Mesendoderm (in vitro differentiated cells): ENCODE data around the gene SYK.
A peak's percentile ranks its signal among the peaks of the same experiment; 100 is the strongest.

ENCODE experiments used
- DNase-seq: peaks from one replicate; pipeline ENCODE4 v3.0.0; 2013
- H2AK5ac ChIP-seq: 2 replicates; pipeline ENCODE4 v1.6.1; 2013; ENCODE audit warnings: low read length, inconsistent platforms
- H2BK120ac ChIP-seq: 2 replicates; pipeline ENCODE4 v1.6.1; 2013; ENCODE audit warnings: low read depth, mild to moderate bottlenecking, low read length, moderate library complexity, mixed read lengths
- H2BK15ac ChIP-seq: replicated peaks from 2 replicates; pipeline ENCODE4 v1.6.1; 2013; ENCODE audit warnings: low read depth, mild to moderate bottlenecking, moderate library complexity
- H2BK5ac ChIP-seq: 2 replicates; pipeline ENCODE4 v1.6.1; 2013; ENCODE audit warnings: low read length, inconsistent platforms
- H3K18ac ChIP-seq: 2 replicates; pipeline ENCODE4 v1.6.1; 2013; ENCODE audit warnings: mild to moderate bottlenecking, low read length, mixed read lengths
- H3K23ac ChIP-seq: one replicate; pipeline ENCODE4 v1.6.1; 2013; ENCODE audit warnings: low read length
- H3K27ac ChIP-seq: 2 replicates; pipeline ENCODE4 v1.5.1; 2013; ENCODE audit warnings: low read depth, mild to moderate bottlenecking, inconsistent platforms, low read length, moderate library complexity
- H3K27me3 ChIP-seq: 2 replicates; pipeline ENCODE4 v1.6.1; 2013; ENCODE audit warnings: low read length, control low read depth, mild to moderate bottlenecking, inconsistent platforms; ENCODE audit not compliant: insufficient read depth, poor library complexity
- H3K36me3 ChIP-seq: 2 replicates; pipeline ENCODE4 v1.6.1; 2013; ENCODE audit warnings: low read length, inconsistent platforms; ENCODE audit not compliant: control insufficient read depth, insufficient read depth
- H3K4ac ChIP-seq: one replicate; pipeline ENCODE4 v1.6.1; 2013; ENCODE audit warnings: low read depth, mild to moderate bottlenecking, low read length, moderate library complexity
- H3K4me1 ChIP-seq: 2 replicates; pipeline ENCODE4 v1.6.1; 2013; ENCODE audit warnings: low read depth, low read length, inconsistent platforms; ENCODE audit not compliant: control insufficient read depth
- H3K4me2 ChIP-seq: 2 replicates; pipeline ENCODE4 v1.6.1; 2013; ENCODE audit warnings: low read length
- H3K4me3 ChIP-seq: 2 replicates; pipeline ENCODE4 v1.5.1; 2013; ENCODE audit warnings: mild to moderate bottlenecking, low read length
- H3K56ac ChIP-seq: one replicate; pipeline ENCODE4 v1.6.1; 2013; ENCODE audit warnings: low read length
- H3K79me1 ChIP-seq: 2 replicates; pipeline ENCODE4 v1.6.1; 2013; ENCODE audit warnings: low read length, inconsistent platforms
- H3K79me2 ChIP-seq: 2 replicates; pipeline ENCODE4 v1.6.1; 2013; ENCODE audit warnings: mild to moderate bottlenecking, low read length; ENCODE audit not compliant: control insufficient read depth, insufficient read depth
- H3K9ac ChIP-seq: 2 replicates; pipeline ENCODE4 v1.6.1; 2013; ENCODE audit warnings: low read length, inconsistent platforms
- H4K5ac ChIP-seq: one replicate; pipeline ENCODE4 v1.6.1; 2013; ENCODE audit warnings: low read length
- H4K8ac ChIP-seq: one replicate; pipeline ENCODE4 v1.6.1; 2013; ENCODE audit warnings: low read depth, mild to moderate bottlenecking, control low read depth, low read length, moderate library complexity
- WGBS: extraction: QIAGEN DNeasy Blood & Tissue Kit; methylation state at CpG from one replicate; pipeline ENCODE4 v1.1.7; 2013; ENCODE audit warnings: low lambda C conversion rate, missing lambda C conversion rate; ENCODE audit not compliant: insufficient coverage; ENCODE audit errors: extremely low coverage; 5-methylcytosine and 5-hydroxymethylcytosine counted together

The SYK gene

DNA sequence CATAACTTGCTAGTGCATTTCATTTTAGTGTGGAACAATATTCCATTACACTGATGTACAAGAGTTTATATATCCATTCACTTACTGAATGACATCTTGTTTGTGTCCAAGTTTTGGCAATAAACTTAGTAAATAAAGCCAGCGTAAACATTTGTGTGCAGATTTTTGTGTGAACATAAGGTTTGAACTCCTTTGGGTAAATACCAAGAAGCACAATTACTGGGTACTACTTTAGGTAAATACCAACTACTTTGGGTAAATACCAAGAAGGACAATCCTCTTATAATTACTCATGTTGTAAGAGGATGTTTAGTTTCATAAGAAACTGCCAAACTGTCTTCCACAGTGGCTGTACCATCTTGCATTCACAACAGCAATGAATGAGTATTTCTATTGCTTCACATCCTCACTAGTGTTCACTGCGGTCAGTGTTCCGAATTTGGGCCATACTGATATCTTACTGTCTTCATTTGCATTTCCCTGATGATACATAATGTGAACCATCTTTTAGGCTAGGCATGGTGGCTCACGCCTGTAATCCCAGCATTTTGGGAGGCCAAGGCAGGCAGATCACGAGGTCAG, 2.3 kb upstream of the SYK start:
- Histone ChIP-seq H2AK5ac (no peak overlapping the region), H3K9ac (no peak overlapping the region), H2BK120ac (no peak overlapping the region), H3K36me3 (no peaks in the 10 kb centered on the region), H3K23ac (no peak overlapping the region), H3K4me3 (no peak overlapping the region), H4K5ac (no peak overlapping the region), H3K79me1 (no peaks in the 10 kb centered on the region), H3K56ac (no peak overlapping the region), H3K4ac (no peak overlapping the region), H4K8ac (no peak overlapping the region), H2BK5ac (no peak overlapping the region), H3K4me2 (no peak overlapping the region), H2BK15ac (no peak overlapping the region), H3K18ac (no peak overlapping the region), H3K79me2 (no peaks in the 10 kb centered on the region), H3K27me3 (peaks cover 3% of the 10 kb centered on the region), H3K4me1 (no peaks in the 10 kb centered on the region), H3K27ac (no peak overlapping the region)
- DNase-seq: no peak
- WGBS: no CpG with 5 or more reads among the region's 5 CpGs

GRCh38 chr9:90801973-90802322, 329 bp downstream of the SYK start:
- Histone ChIP-seq H3K4me2 (peak overlapping the region; percentile 72), H3K27me3 (peaks cover 3% of the 10 kb centered on the region), H3K4ac (peak overlapping the region; percentile 1), H4K5ac (no peak overlapping the region), H3K23ac (no peak overlapping the region), H2BK120ac (no peak overlapping the region), H2BK5ac (no peak overlapping the region), H3K4me3 (peak overlapping the region; percentile 47), H3K4me1 (no peaks in the 10 kb centered on the region), H3K9ac (peak overlapping the region; percentile 58), H2BK15ac (no peak overlapping the region), H3K27ac (no peak overlapping the region), H3K36me3 (no peaks in the 10 kb centered on the region), H3K79me1 (no peaks in the 10 kb centered on the region), H3K79me2 (no peaks in the 10 kb centered on the region), H4K8ac (no peak overlapping the region), H3K18ac (no peak overlapping the region), H2AK5ac (no peak overlapping the region), H3K56ac (peak overlapping the region; percentile 78)
- DNase-seq: no peak
- WGBS: no CpG with 5 or more reads among the region's 29 CpGs

DNA sequence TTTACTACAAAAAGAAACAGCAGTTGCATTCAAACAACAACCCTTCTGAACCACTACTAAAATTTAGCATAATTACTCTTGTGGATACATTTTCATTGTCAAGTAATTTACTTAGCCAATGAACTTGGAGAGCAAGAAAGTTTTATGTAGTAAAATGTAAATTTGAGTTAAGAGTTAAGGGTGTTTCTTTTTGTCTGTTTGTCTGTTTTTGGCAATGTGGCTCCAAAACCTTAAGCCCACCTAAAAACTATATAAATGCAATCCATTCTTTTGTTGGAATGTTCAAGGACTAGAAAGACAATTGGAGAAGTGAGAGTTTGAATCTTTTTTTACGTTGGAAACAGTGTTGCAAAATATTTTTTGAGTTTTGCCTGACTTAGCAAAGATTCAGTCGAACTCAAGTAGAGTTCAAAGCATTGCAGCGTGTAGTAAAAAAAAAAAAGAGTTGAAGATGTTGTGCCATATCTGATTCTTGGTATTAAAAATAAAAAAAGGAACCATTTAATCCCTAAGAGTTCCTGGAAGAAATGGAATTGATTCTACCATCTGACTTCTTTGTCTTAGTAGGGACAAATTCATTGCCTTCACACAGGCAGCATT, 867 bp downstream of the SYK start:
- no peak for DNase-seq
- WGBS: no CpG with 5 or more reads among the region's 3 CpGs
- no peak overlapping the region for H3K4me3 ChIP-seq

GRCh38 chr9:90803860-90804593, 2.4 kb downstream of the SYK start:
- H3K79me2 ChIP-seq: no peaks in the 10 kb centered on the region
- H3K9ac ChIP-seq: no peak overlapping the region
- H3K4ac ChIP-seq: no peak overlapping the region
- H2BK15ac ChIP-seq: no peak overlapping the region
- H3K4me1 ChIP-seq: no peaks in the 10 kb centered on the region
- no peak overlapping the region for H3K4me2 ChIP-seq
- H3K36me3 ChIP-seq: no peaks in the 10 kb centered on the region
- H3K4me3 ChIP-seq: no peak overlapping the region
- no peak overlapping the region for H3K18ac ChIP-seq
- H4K8ac ChIP-seq: no peak overlapping the region
- H2AK5ac ChIP-seq: no peak overlapping the region
- H3K56ac ChIP-seq: no peak overlapping the region
- no peak overlapping the region for H4K5ac ChIP-seq
- H2BK5ac ChIP-seq: no peak overlapping the region
- H3K79me1 ChIP-seq: no peaks in the 10 kb centered on the region
- WGBS: no CpG with 5 or more reads among the region's 3 CpGs
- H3K27ac ChIP-seq: no peak overlapping the region
- DNase-seq: no peak
- H2BK120ac ChIP-seq: no peak overlapping the region
- H3K27me3 ChIP-seq: peaks cover 3% of the 10 kb centered on the region
- no peak overlapping the region for H3K23ac ChIP-seq

More for the DNA sequence above, 867 bp downstream of the SYK start:
- Histone ChIP-seq H4K8ac (no peak overlapping the region), H2BK15ac (no peak overlapping the region), H3K9ac (no peak overlapping the region), H3K27me3 (peaks cover 3% of the 10 kb centered on the region), H3K79me2 (no peaks in the 10 kb centered on the region), H2BK120ac (no peak overlapping the region), H3K18ac (no peak overlapping the region), H2AK5ac (no peak overlapping the region), H3K27ac (no peak overlapping the region), H3K4me1 (no peaks in the 10 kb centered on the region), H3K36me3 (no peaks in the 10 kb centered on the region), H3K4ac (no peak overlapping the region), H3K79me1 (no peaks in the 10 kb centered on the region), H3K56ac (no peak overlapping the region), H4K5ac (no peak overlapping the region), H3K23ac (no peak overlapping the region), H2BK5ac (no peak overlapping the region), H3K4me2 (no peak overlapping the region)

DNA sequence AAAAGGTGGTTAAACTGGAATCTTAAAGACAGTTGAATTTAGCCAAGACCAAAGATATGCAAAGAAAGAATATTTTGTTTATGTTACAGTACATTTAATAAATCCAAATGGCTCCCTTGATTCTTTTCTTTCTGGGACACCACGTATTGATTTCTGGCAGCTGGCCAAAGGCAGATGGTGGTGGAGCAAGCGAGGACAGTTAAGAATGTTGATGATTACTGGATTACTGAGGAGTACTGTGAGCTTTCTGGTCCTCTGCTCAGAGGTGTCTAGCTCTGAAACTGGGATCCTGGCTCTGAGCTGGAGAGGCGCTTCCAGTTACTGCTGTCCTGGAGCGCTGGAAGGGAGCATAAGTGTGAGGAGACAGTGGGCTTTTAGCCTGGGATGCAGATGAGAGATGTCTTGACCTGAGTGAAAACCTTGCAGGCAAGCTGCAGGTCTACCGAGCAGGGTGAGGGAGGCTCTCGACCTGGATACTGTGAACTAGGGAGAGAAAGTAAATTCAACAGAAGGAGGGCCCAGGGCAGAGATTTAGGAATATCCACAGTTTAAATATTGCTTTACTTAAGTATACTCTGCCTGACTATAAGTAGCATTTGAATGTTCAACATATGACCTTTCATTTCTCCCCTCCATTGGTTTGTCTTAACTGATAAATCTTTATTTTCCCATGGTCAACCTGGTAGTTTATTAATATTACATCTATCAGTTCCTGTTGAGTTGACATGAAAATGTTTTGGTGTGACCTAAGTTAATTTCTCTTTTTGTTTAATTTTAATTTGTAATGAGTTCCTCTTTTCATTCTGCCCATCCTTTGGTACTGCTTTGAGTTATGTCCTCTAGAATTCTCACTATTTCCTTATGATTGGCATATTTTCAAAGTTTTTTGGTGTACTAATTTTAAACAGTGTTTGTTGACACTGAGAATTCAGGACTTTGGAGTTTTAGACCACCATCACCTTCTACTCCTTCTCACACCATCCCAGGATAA, 3.7 kb downstream of the SYK start:
- Histone ChIP-seq H3K79me2 (no peaks in the 10 kb centered on the region), H2BK15ac (no peak overlapping the region), H2BK5ac (no peak overlapping the region), H3K18ac (no peak overlapping the region), H3K27me3 (peaks cover 3% of the 10 kb centered on the region), H3K36me3 (no peaks in the 10 kb centered on the region), H3K4me3 (no peak overlapping the region), H2BK120ac (no peak overlapping the region), H3K27ac (no peak overlapping the region), H4K5ac (no peak overlapping the region), H3K23ac (no peak overlapping the region), H3K4me2 (no peak overlapping the region), H3K9ac (no peak overlapping the region), H3K56ac (no peak overlapping the region), H3K4me1 (no peaks in the 10 kb centered on the region), H3K79me1 (no peaks in the 10 kb centered on the region), H2AK5ac (no peak overlapping the region), H4K8ac (no peak overlapping the region), H3K4ac (no peak overlapping the region)
- WGBS: no CpG with 5 or more reads among the region's 6 CpGs
- DNase-seq: no peak
